ENCODE data around the gene THAP8.

The THAP8 gene

DNA sequence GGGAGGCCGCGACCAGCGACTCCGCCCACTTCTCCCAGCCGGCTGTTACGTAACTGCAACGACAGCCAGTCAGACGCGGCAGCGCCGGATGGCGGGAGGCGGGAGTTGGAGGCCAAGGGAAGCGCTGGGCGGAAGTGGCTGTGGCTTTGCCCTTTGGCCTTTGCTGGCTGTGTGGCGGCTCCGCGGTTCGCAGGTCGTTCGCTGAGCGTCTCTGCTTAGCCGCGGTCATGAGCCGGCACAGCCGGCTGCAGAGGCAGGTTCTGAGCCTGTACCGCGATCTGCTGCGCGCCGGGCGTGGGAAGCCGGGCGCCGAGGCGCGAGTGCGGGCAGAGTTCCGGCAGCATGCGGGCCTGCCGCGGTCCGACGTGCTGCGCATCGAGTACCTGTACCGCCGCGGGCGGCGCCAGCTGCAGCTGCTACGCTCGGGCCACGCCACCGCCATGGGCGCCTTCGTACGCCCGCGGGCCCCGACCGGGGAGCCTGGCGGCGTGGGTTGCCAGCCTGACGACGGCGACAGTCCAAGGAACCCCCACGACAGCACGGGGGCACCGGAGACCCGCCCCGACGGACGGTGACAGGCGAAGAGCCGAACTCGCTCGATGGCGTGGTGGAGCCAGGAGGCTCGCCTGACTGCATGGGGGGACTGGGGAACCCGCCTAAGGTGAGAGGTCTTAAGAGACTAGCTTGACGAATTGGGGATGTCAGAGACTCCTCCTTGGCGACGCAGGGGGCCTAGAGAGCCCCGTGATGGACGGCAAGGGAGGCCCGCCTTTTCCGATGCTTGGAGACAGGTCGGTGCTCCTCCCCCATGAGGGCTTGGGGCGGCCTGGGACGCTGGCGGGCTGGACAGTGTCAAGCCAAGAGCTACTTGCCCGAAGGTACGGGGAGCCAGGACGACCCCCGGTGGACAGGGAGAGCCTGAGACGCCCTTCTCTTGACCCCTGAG, 58.8 kb downstream of the THAP8 start, which contains the start of gene SDHAF1 (continued):
- TF ChIP-seq HIC1 (tag by site-specific recombination; IDR thresholded peaks at IDR 0.05) (peak; percentile 83), ZNF169 (tag by site-specific recombination; IDR thresholded peaks at IDR 0.05) (peak; percentile 56; the same call in 1 of the 2 replicates), ZNF843 (tag by site-specific recombination; IDR thresholded peaks at IDR 0.05) (peak; percentile 76), ZSCAN4 (tag by site-specific recombination; IDR thresholded peaks at IDR 0.05) (0 out of 2 replicates have a peak, but pooled peaks have one; percentile 36), HOXD13 (CRISPR knock-in tag; IDR thresholded peaks at IDR 0.05; ENCODE audit: borderline replicate concordance) (no peak), ZNF596 (tag by site-specific recombination; IDR thresholded peaks at IDR 0.05) (0 out of 2 replicates have a peak, but pooled peaks have one; percentile 50), ZNF521 (tag by site-specific recombination; IDR thresholded peaks at IDR 0.05) (no peak), ZNF324 (tag by site-specific recombination; IDR thresholded peaks at IDR 0.05) (peak; percentile 69), OVOL3 (tag by site-specific recombination; IDR thresholded peaks at IDR 0.05) (peak; percentile 71; the same call in 1 of the 2 replicates), ZNF366 (tag by site-specific recombination; conservative IDR thresholded peaks at IDR 0.05) (peak; percentile 89), ZNF664 (tag by site-specific recombination; IDR thresholded peaks at IDR 0.05) (no peak), ZNF76 (tag by site-specific recombination; IDR thresholded peaks at IDR 0.05; ENCODE audit: borderline replicate concordance, low read depth) (peak; percentile 82; the same call in 1 of the 2 replicates), KLF10 (tag by site-specific recombination; IDR thresholded peaks at IDR 0.05) (no peak; the same call in 1 of the 2 replicates), ZBTB6 (tag by site-specific recombination; IDR thresholded peaks at IDR 0.05) (no peak; the same call in 1 of the 2 replicates), ZSCAN23 (tag by site-specific recombination; IDR thresholded peaks at IDR 0.05) (no peak; the same call in 1 of the 2 replicates), FEZF1 (tag by site-specific recombination; IDR thresholded peaks at IDR 0.05) (no peak), ZNF223 (tag by site-specific recombination; IDR thresholded peaks at IDR 0.05) (peak; percentile 74; the same call in 1 of the 2 replicates), EGR2 (tag by site-specific recombination; IDR thresholded peaks at IDR 0.05; ENCODE audit: low read depth) (peak; percentile 94), ZBTB26 (tag by site-specific recombination; optimal IDR thresholded peaks at IDR 0.05) (peak; percentile 93), ZBTB10 (tag by site-specific recombination; IDR thresholded peaks at IDR 0.05) (peak; percentile 79), ZNF785 (tag by site-specific recombination; IDR thresholded peaks at IDR 0.05) (peak; percentile 69; the same call in 1 of the 2 replicates), ZNF404 (tag by site-specific recombination; IDR thresholded peaks at IDR 0.05) (no peak), ZNF600 (tag by site-specific recombination; IDR thresholded peaks at IDR 0.05) (peak; percentile 95), SP2 (tag by site-specific recombination; IDR thresholded peaks at IDR 0.05) (peak; percentile 99)
- TF ChIP-seq, protein P1, sequence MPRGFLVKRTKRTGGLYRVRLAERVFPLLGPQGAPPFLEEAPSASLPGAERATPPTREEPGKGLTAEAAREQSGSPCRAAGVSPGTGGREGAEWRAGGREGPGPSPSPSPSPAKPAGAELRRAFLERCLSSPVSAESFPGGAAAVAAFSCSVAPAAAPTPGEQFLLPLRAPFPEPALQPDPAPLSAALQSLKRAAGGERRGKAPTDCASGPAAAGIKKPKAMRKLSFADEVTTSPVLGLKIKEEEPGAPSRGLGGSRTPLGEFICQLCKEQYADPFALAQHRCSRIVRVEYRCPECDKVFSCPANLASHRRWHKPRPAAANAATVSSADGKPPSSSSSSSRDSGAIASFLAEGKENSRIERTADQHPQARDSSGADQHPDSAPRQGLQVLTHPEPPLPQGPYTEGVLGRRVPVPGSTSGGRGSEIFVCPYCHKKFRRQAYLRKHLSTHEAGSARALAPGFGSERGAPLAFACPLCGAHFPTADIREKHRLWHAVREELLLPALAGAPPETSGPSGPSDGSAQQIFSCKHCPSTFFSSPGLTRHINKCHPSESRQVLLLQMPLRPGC (tag by site-specific recombination; IDR thresholded peaks at IDR 0.05): peak; percentile 57; the same call in 1 of the 2 replicates
- TF ChIP-seq, protein P2, sequence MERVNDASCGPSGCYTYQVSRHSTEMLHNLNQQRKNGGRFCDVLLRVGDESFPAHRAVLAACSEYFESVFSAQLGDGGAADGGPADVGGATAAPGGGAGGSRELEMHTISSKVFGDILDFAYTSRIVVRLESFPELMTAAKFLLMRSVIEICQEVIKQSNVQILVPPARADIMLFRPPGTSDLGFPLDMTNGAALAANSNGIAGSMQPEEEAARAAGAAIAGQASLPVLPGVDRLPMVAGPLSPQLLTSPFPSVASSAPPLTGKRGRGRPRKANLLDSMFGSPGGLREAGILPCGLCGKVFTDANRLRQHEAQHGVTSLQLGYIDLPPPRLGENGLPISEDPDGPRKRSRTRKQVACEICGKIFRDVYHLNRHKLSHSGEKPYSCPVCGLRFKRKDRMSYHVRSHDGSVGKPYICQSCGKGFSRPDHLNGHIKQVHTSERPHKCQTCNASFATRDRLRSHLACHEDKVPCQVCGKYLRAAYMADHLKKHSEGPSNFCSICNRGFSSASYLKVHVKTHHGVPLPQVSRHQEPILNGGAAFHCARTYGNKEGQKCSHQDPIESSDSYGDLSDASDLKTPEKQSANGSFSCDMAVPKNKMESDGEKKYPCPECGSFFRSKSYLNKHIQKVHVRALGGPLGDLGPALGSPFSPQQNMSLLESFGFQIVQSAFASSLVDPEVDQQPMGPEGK (tag by site-specific recombination; IDR thresholded peaks at IDR 0.05): peak; percentile 77; the same call in 1 of the 2 replicates

Data from HEK293 (cell line).